ENCODE measurements around the gene KIF19.

GRCh38 chr17:74330446-74330845 lies 4.4 kb downstream of the KIF19 start:
- TF ChIP-seq CTCF (IDR thresholded peaks at IDR 0.05; ENCODE audit: poor library complexity) (no peak), EZH2 (IDR thresholded peaks at IDR 0.05; ENCODE audit: borderline replicate concordance) (no peak)
